NCI-H226 (cell line): ENCODE results near the gene BRD2.
A peak's percentile ranks its signal among the peaks of the same experiment; 100 is the strongest.
"Not testable (repeated sequence)": the region's sequence is repeated elsewhere in the genome, so short reads cannot be mapped to it uniquely, and the experiment has no call there.

Experiments used
- DNase-seq: peaks from one replicate; pipeline ENCODE4 v3.0.0-alpha.2; 2015

BRD2 gene

DNA sequence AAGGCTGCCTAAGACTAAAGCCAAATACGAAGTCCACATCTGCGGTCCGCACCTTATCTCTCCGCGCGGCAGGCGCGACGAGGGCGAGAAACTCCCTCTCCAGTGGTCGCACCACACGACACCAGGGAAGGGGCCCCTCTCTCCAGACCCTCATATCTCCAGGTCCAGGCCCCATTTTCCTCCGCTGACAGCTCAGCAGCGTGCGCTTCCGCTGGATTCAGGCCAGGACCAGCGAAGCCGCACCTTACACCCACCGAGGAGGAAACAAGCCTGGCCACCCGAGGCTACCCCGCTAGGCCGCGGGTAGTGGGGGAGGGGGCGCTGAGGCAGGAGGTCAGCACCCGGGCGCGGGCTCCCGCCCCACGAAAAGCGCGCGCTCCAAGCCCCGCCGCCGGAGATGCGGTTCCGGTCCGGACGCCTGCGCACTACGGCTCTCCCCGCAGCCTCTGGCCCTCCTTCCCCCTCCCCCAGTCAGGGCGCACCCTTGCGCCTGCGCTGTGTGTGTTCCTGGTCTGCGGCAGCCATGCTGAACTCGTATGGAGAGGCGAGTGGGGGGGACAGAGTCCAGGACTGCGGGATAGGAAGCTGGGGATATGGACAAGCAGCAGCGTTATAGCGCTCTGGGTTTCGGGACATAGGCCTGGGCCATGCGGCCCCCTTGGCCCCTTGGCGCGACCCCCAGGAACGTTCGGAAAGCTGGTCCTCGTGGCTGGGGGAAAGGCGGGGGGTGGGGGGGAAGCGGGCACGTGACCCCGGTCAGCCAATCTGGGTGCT, at the start of gene BRD2:
Gene BRD2 (plus strand): TSS at position 502 of the 774 bp plus-strand sequence. CDS start 4,305 bp downstream, outside the sequence.
- DNase-seq = peak; percentile 93

DNA sequence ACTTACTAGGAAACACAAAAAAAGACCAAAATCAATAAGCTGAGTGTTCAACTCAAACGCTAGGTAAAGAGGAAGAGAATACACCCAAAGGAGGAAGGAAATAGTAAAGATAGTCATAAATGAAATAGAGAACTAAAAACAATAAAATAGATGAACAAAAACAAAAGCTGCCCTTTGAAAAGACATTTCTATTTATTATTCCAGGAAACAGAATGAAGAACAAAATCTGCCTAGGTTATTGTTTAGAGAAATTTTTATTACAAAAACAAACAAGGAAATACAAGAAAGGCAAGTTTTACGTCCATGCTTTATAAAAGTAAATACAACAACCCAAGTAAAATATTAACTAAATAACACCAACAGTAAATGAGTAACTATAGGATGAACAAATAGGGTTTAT, 47.7 kb upstream of the BRD2 start:
- DNase-seq = no peak

DNA sequence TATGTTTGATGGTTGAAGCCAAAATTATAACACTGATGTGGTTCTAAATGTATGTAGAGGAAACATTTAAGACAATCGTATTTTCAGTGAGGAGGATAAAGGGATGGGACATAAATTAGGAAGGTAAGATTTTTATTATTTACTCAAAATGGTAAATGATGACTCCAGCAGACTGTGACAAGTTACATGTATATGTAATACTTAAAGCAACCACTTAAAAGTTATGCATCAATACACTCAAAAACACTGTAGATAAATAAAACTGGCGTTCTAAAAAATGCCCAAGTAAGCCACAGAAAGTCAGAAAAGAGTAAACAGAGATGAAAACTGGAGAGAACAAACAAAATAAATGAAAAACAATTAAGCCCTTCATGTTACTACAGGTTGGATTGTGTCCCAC, 46.3 kb upstream of the BRD2 start:
- DNase-seq = no peak

DNA sequence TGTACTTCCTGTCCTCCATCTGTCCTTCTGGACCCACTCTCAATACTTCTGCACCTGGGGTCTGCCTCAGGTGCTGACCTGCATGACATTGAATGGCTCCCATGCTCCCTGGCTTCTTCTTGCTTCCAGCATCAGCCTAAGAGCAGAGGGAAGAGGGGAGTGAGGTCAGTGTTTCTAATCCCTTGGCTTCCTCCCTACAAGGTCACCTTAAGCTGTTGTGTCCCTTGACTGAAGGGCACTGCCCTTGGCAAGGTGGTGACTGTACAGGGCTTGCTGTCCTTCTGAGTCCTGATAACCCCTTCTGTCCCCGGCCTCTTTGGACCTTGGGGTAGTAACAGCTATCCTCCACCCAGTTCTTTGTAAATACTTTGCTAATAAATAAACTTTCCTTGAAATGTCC, 37.2 kb upstream of the BRD2 start:
- DNase-seq = no peak

DNA sequence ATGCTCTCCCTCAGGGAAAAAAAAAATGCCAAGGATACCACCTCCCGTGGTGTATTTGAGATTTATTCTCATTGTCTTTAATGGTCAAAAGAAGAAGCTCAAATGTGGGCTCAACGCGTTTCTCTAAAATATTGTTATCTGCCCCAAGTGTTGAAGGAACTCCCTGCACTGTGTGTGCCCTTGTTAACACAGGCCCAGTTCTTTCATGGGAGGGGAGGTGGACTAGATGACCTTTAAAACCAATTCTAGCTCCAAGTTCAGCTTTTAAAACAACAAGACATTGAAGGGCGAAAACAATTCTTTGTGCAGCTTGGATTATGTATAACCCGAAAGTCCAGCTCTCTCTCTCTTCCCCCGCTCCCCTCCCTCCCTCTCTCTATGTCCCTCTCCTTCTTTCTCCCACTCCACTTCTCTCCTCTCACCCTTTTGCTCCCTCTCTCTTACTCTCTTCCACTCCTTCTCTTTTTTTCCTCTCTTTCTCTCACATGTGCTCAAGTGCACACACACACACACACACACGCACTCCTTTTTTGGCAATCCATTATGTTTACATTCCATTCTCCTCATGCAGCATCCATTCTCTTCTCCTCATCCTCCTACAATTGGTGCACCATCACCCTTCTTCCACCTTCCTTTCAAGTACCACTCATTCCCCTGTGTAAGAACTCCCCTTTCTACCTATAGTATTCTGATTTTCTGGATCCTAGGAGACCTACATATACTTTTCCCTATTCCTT, 36.1 kb upstream of the BRD2 start:
- DNase-seq = no peak

DNA sequence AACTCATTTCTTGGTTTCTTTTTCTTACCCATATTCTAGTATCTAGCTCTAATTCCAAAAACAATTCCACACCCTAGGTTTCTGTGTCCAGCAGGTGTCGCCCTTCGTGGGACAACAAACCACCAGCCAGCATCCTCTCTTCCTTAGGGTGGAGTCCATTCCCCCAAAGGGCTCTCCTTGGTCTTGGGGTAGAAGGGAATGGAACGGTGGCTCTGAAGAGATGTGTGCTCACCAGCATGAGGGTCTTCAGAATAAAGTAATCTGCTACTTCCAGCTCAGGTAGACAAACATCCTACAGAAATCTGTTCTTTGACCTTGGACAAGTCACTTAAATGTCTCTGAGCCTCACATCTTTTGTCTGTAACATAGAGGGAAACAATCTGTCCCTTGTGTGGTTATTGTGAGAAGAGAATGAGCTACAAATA, 34.7 kb upstream of the BRD2 start:
- peak; percentile 30 for DNase-seq

DNA sequence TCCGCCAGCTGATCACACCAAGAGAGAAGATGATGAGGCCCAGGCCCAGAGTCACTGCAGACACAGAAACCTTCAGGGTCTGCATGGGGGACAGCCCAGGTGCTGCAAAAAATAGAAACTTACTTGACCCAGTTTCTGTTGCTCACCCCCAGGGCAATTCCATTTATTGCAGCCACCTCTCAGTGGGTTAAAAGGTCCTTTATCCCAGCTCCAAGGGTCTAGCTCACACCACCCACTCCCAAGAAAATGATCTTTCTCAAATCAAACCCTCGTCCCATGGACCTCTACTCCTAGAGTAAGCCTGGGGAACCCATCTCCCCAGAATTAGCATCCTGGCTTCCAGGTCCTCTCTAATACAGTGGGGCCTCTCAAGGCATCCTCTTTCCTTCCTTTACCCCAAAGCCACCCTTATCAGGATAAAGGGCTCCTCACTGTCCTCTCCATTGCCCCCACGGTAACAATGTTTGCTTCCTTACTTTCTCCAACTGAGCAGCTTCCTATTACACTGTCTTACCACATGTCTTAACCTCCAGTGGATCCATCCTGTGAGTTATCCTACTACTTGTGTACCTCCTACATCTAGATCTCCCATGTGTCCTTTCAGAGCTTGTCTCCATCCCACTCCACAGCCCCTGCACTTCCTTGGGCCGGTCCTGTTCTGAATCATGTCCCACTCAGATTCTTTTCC, 32.7 kb upstream of the BRD2 start:
- DNase-seq = no peak

DNA sequence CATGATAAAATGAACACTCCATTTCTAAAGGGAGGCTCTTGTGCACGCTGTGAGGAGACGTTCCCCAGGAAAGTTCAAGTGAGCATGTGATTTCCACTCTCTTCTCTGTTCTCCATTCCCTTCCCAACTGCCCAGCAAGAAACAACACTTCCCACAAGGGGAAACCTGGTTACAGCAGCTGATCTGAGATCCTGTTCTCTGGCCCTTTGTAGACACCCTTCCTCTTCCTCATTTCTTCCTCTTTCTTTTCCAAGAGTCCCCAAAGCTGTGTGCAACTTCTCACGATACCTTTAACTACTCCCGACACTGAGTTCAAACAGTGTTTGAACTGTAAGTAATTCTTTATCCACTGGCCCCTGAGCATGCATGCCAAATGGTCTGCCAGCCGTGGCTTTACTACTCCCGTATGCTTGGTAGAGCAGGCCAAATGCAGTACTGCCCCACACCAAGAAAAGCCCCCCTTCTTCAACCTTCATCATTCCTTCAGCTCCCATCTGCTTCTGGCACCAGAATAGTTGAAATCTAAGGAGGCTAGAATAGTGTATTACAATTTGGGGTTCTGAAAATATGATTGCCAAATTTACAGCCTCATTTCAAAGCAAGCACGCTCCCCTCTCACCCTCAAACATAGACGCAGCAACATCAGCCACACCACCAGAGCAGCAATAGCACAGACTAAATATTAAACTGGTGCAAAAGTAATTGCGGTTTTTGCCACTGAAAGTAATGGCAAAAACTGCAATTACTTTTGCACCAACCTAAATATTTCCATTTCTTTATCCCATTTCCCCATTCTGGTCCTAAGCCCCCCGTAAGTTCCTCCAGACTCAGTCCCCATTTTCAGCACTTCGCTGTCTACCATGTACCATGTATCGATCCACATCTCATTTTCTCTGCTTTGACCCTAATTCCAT, 31.9 kb upstream of the BRD2 start:
- no peak for DNase-seq

DNA sequence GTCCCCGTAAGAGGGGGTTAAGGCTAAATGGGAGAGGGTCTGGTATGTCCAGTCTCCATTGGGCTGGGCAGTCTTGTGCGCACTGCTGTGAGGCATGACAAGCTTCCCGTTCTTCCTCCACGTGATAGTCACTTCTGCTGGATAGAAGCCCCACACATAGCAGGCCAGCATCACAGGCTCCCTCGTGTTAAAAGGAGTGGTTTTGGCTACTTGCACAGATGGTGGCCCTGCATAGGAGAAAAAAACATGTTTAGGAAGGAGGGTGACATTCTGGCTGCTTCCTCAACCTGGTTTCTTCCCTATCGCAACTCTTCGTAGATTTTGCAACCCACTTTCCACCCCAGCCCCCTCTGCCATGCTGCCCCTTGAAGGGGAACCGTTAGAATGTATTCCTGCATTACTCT, 31.2 kb upstream of the BRD2 start:
- DNase-seq = no peak

DNA sequence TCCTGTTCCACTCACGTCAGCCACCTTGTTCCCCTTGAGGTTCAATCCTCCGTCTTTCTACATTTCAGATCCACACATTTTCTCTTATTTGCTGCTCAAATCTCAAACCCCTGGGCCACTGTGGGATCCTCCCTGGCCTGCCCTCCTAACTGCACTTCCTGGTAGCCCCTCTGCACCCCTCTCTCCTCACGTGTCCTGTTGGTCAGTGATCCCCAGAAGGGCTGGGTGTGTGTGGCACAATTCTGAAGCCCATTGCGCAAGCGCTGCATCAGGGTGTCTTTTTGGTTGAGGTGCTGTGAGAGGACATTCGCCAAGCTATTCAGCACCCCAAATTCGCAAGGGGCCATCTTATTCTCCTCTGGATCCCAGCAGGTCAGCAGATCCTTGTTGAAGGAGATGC, 29.9 kb upstream of the BRD2 start:
- DNase-seq = no peak

DNA sequence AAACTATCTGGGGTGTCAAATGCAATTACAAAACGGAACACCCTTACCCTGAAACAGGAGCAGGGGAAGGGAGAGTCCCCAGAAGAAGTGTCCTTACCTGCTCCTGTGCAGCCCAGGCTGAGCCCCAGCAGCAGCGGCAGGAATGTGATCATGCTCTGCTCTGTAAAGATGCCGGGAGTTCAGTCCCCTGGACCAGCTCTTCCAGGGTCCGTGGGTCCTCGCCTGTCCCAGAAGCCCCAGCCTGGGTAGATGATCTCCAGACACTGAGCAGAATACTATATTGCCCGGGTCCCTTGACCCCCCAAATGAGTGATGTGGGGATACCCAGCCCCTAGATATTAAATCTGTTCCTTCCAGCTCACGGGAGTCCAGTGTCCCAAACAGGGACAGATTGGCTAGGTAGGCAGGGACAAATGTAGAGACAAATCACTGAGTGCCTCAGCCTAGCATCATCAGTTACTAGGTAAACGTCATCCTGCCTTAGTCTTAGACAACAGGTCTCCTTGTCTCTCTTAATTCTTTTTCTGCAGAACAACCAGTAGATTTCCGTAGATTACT, 27.7 kb upstream of the BRD2 start, which contains the start of gene HLA-DMB:
Gene HLA-DMB (minus strand): TSS at position 373 of the 558 bp plus-strand sequence. CDS start 221 bp downstream, at position 152.
- no peak for DNase-seq

DNA sequence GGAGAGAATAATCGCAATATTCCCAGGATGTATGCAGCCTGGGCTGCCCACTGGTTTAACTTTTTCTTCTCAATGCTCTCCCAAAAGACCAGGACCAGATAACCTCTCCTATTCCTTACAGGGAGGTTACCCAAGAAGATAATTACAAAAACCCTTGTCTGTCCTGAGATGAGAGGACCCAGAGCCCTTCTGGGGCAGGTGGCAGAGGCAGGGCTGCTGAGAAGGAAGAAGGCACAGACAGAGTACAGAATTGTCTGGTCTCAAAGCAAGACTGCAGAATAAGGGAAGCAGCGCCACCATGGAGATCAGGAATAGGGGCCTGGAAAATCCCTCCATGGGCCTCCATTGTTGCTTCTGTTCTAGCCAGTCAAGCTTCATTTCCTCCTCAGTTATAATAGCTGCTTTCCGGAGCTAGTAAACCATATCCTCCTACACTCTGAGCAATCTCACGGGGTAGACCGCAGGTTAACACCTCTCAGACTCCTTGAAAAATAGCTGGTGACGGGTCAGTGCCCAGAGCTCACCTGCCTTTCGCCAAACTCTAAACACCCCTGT, 27.1 kb upstream of the BRD2 start:
- no peak for DNase-seq

DNA sequence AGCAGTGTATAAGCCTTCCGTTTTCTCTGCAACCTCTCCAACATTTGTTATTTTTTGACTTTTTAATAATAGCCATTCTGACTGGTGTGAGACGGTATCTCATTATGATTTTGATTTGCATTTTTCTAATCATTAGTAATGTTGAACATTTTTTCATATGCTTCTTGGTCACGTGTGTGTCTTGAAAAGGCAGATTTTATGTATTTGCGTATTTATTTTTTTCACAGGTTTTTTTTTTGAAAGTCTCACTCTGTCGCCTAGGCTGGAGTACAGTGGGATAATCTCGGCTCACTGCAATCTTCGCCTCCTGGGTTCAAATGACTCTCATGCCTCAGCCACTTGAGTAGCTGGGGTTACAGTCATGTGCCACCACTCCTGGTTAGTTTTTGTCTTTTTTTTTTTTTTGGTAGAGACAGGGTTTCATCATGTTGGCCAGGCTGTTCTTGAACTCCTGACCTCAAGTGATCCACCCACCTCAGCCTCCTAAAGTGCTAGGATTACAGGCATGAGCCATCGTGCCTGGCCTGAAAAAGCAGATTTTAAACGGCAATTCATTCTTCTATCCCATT, 25.8 kb upstream of the BRD2 start:
- DNase-seq = not testable (repeated sequence)

DNA sequence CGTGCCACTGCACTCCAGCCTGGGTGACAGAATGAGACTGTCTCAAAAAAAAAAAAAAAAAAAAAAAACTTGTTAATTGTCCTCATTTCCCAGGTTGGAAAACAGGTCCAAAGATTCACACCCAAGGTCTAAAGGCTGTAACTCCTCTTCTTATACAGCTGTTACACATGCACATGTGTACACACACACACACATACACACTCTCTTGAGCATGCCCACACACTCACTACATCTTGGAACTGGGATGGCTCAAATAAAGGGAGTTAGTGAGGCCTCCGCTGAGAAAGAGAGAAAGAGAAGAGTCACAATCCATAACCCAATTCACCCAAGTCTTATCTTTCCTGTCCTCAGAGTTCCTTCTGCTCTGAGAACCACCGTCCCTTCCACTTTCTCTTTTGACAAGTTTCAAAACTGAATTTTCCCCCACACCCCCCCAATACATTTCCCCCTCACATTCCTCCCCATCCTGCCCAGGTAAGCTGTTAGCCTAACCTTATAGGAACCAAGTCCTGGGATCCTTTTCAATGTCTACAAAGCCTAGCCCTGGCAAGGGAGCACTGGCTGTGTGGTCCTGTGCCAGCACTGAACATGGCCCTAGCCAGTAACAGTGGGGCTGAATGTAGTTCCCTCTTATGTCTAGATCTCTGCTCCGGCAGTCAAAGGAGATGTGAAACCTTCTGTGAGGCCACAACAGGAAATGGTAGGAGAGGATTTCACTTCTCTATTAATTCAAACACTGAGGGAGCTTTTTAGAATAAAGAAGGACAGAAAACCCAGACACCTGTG, 24.3 kb upstream of the BRD2 start:
- DNase-seq = no peak

DNA sequence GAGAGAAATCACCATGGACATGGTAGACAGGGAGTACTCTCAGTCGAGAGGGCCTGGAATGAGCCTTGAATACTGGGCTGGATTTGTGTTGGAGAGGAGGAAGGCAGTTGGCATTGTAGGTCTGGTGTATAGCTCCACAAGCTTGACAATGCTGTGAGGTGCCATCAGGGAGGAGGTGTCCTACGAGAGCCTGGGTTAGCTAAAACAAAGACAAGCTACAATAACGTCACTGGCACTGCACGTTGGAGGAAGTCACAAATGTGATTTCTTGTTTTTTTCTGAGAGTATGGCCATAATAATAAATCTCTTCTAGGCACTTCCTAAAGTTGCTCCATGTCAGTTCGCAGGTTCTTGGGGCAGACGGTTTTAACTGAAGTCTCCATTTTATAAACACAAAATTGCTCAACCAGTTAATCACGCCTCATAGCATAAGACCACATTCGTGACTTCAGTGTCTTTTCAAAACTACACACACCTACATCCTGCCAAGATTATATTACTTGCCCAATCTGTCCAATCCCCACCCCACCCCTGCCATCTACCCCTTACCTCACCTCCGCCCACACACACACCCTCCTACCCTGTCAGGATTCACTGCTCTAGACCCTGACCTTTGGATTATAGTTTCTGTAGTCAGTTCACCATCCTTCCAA, 23.2 kb upstream of the BRD2 start:
- no peak for DNase-seq

DNA sequence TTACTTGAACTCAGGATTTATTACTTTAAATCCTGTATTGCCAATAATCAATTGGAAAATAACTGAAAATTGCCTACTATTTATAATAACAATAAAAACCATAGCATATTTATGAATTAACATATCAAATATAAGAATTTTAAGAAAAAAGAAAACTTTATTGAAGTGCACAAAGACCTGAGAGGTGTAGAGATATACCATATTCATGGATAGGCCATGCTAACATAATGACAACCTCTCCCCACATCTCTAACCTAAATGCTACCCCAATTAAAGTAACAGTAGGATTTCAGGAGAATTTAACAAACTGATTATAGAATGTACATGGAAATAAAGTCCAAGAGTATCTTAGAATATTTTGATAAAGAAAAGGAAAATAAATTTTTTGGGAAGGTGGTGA, 22.4 kb upstream of the BRD2 start:
- no peak for DNase-seq

DNA sequence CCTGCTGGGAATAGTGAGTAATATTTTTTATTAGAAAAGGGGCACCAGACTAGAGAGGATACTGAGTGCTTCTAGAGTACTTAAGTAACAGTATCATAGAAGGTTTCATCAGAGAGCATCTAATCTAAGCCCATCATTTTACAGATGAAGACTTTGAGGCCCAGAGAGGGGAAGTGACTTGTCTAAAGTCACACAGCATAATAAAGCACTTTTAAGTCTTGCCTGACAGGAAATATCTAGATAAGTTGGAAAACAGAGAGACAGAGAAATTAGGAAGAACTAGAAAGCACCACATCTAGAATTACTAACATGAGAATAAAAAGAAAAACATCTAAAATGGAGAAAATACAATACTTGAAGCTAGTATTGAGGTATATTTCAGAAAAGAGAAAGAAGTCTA, 21.5 kb upstream of the BRD2 start:
- no peak for DNase-seq

DNA sequence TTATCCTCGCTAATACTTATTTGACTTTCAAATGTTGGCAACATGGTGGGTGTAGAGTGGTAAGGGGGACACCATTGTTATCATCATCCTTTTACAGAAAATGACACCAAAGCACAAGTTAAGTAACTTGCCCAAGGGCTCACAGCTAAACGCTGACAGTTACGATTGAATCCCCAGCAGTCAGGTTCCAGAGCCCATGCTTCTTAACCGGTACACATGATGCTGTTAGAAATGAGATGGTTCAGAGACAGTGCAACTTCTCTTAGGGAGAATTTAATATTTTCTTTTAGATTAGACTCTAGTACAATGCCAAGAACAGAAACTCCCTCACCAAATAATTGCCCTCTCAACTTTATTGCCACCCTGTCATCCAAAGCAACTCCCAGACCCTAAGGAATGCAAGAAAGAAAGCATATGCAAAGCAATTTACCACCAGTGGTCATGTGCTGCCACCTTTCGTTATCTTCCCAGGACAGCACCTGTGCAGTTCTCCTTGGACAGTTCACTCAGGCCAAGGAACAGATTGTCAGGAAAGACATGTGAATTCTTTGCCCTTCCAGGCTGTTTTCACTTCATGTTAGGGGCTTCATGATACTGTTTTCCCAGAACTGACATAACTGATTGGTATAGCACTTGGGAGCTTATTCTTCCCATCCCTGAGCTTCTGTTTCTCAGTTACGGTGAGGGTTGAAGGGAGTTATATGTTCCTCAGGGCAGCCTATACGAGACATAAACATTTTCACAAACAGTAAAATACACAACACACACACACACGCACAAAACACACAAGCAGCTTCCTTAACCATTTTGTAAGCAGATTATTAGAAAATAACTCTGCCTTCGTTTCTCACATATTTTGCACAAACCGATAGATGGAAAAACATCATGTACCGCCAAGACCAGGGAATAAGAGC, 20.6 kb upstream of the BRD2 start:
- peak; percentile 16 for DNase-seq

DNA sequence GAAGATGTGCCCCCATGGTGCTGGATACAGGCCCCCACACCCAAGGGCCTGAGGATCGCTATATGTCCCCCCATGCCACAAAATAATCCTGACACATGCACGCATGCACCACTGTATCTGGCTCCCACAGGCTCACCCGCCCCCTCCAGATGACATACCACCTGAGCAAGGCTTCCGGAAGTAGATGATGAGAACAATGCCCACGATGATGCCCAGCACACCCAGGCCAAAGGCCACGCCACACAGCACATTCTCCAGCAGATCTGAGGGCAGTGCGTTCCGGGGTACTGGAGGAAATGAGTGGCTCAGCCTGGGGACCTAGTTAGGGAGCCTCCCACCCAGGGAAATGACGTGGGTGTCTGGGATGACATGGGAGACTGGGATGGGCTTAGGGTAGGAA, 19.3 kb upstream of the BRD2 start:
- DNase-seq = no peak
